Lung (tissue), 12 donors: ENCODE measurements around the gene ARHGAP8. TPM values are rescaled to one million over a fixed set of nuclear protein-coding genes. Genes with fewer than 3 reads are reported as not detected.
A peak's percentile ranks its signal among the peaks of the same experiment; 100 is the strongest.

Source experiments
- ATAC-seq: fragments of 200-7000 bp; cut with Tn5 transposase; one replicate; pipeline ENCODE4 v1.9.1; 2020; ENCODE audit warnings: moderate number of reproducible peaks; ENCODE audit not compliant: insufficient read depth, low FRiP score
- DNase-seq, 3 donors: peaks; one replicate each; pipeline ENCODE4 v3.0.0-alpha.2; 2013 to 2017
- H3K27ac ChIP-seq, 2 donors: one replicate each; pipeline ENCODE4 v1.5.1; 2013; ENCODE audit warnings: mild to moderate bottlenecking in 2 of 2, moderate library complexity in 2 of 2, control low read depth in 1 of 2, inconsistent platforms in 1 of 2, low read depth in 1 of 2, low read length in 1 of 2
- H3K27me3 ChIP-seq, 3 donors: one replicate each; pipeline ENCODE4 v1.5.1; 2013; ENCODE audit warnings: low read length in 2 of 3; ENCODE audit not compliant: control insufficient read depth in 3 of 3, insufficient read depth in 3 of 3
- H3K36me3 ChIP-seq, 4 donors: one replicate each; pipeline ENCODE4 v1.5.1; 2013; ENCODE audit warnings: low read length in 4 of 4, mild to moderate bottlenecking in 1 of 4, moderate library complexity in 1 of 4; ENCODE audit not compliant: control insufficient read depth in 4 of 4, insufficient read depth in 4 of 4
- H3K4me1 ChIP-seq, 5 donors: one replicate each; pipeline ENCODE4 v1.5.1; 2013; ENCODE audit warnings: low read length in 5 of 5, mild to moderate bottlenecking in 2 of 5, moderate library complexity in 1 of 5; ENCODE audit not compliant: control insufficient read depth in 5 of 5, insufficient read depth in 5 of 5
- H3K4me3 ChIP-seq: one replicate; pipeline ENCODE4 v1.5.1; 2013; ENCODE audit warnings: mild to moderate bottlenecking, control low read depth, moderate library complexity
- H3K9ac ChIP-seq, 2 donors: one replicate each; pipeline ENCODE4 v1.5.1; 2013; ENCODE audit warnings: low read length in 2 of 2, control low read depth in 1 of 2; ENCODE audit not compliant: insufficient read depth in 1 of 2
- H3K9me3 ChIP-seq, 4 donors: one replicate each; pipeline ENCODE4 v1.5.1; 2013; ENCODE audit warnings: low read length in 3 of 4, mild to moderate bottlenecking in 1 of 4, moderate library complexity in 1 of 4; ENCODE audit not compliant: control insufficient read depth in 4 of 4, insufficient read depth in 3 of 4
- CTCF ChIP-seq: IDR thresholded peaks from 2 replicates; pipeline ENCODE4 v1.5.1; 2012; ENCODE audit warnings: mild to moderate bottlenecking; ENCODE audit errors: control extremely low read depth, extremely low read depth
- WGBS, 2 donors: extraction: QIAGEN DNeasy Blood & Tissue Kit; methylation state at CpG; one replicate each; pipeline ENCODE4 v1.1.7; 2013; 5-methylcytosine and 5-hydroxymethylcytosine counted together
- polyA plus RNA-seq, 2 donors: library from polyadenylated mRNA; stranded (reverse); fragments of 200-250 nt; gene quantifications; one replicate each; pipeline ENCODE4 v1.2.1, GENCODE V29; 2013
- total RNA-seq, 2 donors: library from RNA; depleted of rRNA in 1 of 2; stranded (reverse); fragments of >200 nt in 1 of 2; gene quantifications; one replicate each; pipeline ENCODE4 v1.2.1, GENCODE V29; 2014 to 2021
- donor health status: control.
- donor health status: control.
- donor health status: Bipolar disorder and iron deficiency.
- donor health status: healthy.
- donor health status: DM: yes; HTN: yes; CAD: no.

The ARHGAP8 gene
- total and polyA plus RNA-seq, 4 donors = 6.8 to 21.6 (median 16.5) TPM

- H3K27me3 ChIP-seq = peaks cover 0 to 4% (median 0%) of the 10 kb centered on the region in 3 donors
- 72 to 84% methylated on average over 14 of the region's 14 CpGs for WGBS, 2 donors
- H3K4me1 ChIP-seq = no peaks in the 10 kb centered on the region
- no peak for TF ChIP-seq CTCF
- no peak overlapping the region for H3K9ac ChIP-seq
- H3K27ac ChIP-seq = no peak overlapping the region
- ATAC-seq (no peak), DNase-seq (no peak)
- no peaks in the 10 kb centered on the region for H3K36me3 ChIP-seq
- H3K9me3 ChIP-seq = peaks cover 0 to 2% (median 0%) of the 10 kb centered on the region in 4 donors
- H3K4me3 ChIP-seq = no peak overlapping the region
Observed at GRCh38 chr22:44888491-44889254, 136.3 kb downstream of the ARHGAP8 start.

GRCh38 chr22:44889255-44889878 is 137.0 kb downstream of the ARHGAP8 start:
- H3K4me1 ChIP-seq = no peaks in the 10 kb centered on the region
- no peak for TF ChIP-seq CTCF
- H3K27me3 ChIP-seq = peaks cover 0 to 4% (median 0%) of the 10 kb centered on the region in 3 donors
- no peak overlapping the region for H3K4me3 ChIP-seq
- H3K9ac ChIP-seq = no peak overlapping the region
- no peaks in the 10 kb centered on the region for H3K36me3 ChIP-seq
- ATAC-seq (no peak), DNase-seq (peak in 2 of 3 donors; percentile 18 to 36)
- peaks cover 0 to 3% (median 0%) of the 10 kb centered on the region in 4 donors for H3K9me3 ChIP-seq
- 73 to 85% methylated on average over 14 of the region's 14 CpGs for WGBS, 2 donors
- no peak overlapping the region for H3K27ac ChIP-seq

GRCh38 chr22:44890416-44891292 is 138.3 kb downstream of the ARHGAP8 start:
- 85 to 88% methylated on average over 19 to 20 of the region's 20 CpGs for WGBS, 2 donors
- Histone ChIP-seq H3K27ac (no peak overlapping the region), H3K4me1 (no peaks in the 10 kb centered on the region), H3K27me3 (peaks cover 0 to 4% (median 0%) of the 10 kb centered on the region in 3 donors), H3K4me3 (no peak overlapping the region), H3K9ac (no peak overlapping the region), H3K9me3 (peaks cover 0 to 3% (median 0%) of the 10 kb centered on the region in 4 donors), H3K36me3 (no peaks in the 10 kb centered on the region)
- TF ChIP-seq CTCF = no peak
- DNase-seq = no peak
- no peak for ATAC-seq
